T-helper 17 cell (primary cell): ENCODE results near the gene ZNF627. TPM values are rescaled to one million over a fixed set of nuclear protein-coding genes. Genes with fewer than 3 reads are reported as not detected.
"Not testable (repeated sequence)": the region's sequence is repeated elsewhere in the genome, so short reads cannot be mapped to it uniquely, and the experiment has no call there.

Source experiments
- ATAC-seq: fragments of 150-1000 bp; cut with Tn5 transposase; 2 replicates; pipeline ENCODE4 v1.10.0; 2021; ENCODE audit warnings: mild to moderate bottlenecking, moderate library complexity
- DNase-seq, 3 donors: peaks; one replicate each; pipeline versions ENCODE4 v3.0.0 to v3.0.0-alpha.2; 2020 to 2021
- H3K9me3 ChIP-seq: one replicate; pipeline ENCODE4 v1.7.0; 2013; ENCODE audit warnings: low read length, mild to moderate bottlenecking; ENCODE audit not compliant: control insufficient read depth, poor library complexity, severe bottlenecking
- H3K27ac Mint-ChIP-seq: one replicate; pipeline ENCODE4 v1.8.0; 2022; ENCODE audit warnings: mild to moderate bottlenecking, moderate library complexity, mixed read lengths
- H3K27me3 Mint-ChIP-seq: one replicate; pipeline ENCODE4 v1.8.0; 2022; ENCODE audit warnings: mixed read lengths
- H3K36me3 Mint-ChIP-seq: one replicate; pipeline ENCODE4 v1.8.0; 2022; ENCODE audit warnings: low read depth, mixed read lengths
- H3K4me1 Mint-ChIP-seq: one replicate; pipeline ENCODE4 v1.8.0; 2022; ENCODE audit warnings: mild to moderate bottlenecking, mixed read lengths
- H3K4me3 Mint-ChIP-seq: one replicate; pipeline ENCODE4 v1.8.0; 2022; ENCODE audit warnings: mild to moderate bottlenecking, moderate library complexity, mixed read lengths
- total RNA-seq, 4 donors: library from RNA in 2 of 4; stranded (reverse) in 2 of 4; gene quantifications; one replicate each; pipeline ENCODE4 v1.2.3 and lab custom pipeline; 2022 to 2026

Gene ZNF627
- total RNA-seq, 2 donors from 2014 or later: 4.9 to 6.0 TPM

- H3K4me3 Mint-ChIP-seq: peak overlapping the region; percentile 85
- peak in 1 of 3 donors; percentile 25 for DNase-seq
Observed at GRCh38 chr19:11560404-11561051, 36.8 kb upstream of the ZNF627 start.

DNA sequence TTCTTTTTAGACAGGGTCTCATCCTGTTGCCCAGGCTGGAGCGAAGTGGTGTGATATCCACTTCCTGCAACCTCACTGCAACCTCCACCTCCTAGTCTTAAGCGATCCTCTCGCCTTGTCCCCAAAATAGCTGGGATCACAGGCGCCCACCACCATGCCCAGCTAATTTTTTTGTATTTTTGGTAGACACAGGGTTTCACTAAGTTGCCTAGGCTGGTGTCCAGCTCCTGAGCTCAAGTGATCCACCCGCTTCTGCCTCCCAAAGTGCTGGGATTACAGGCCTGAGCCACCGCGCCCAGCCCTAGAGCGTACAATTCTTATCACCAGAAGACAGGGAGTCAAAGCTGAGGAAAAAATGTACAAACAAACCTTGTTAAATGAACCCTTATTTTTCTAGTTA, 33.8 kb upstream of the ZNF627 start:
- H3K4me3 Mint-ChIP-seq: no peak overlapping the region
- no peaks in the 10 kb centered on the region for H3K9me3 ChIP-seq
- no peaks in the 10 kb centered on the region for H3K27me3 Mint-ChIP-seq
- peaks cover 5% of the 10 kb centered on the region for H3K36me3 Mint-ChIP-seq
- no peak overlapping the region for H3K27ac Mint-ChIP-seq
- ATAC-seq: no peak
- no peak for DNase-seq
- H3K4me1 Mint-ChIP-seq: peaks cover 13% of the 10 kb centered on the region

More at GRCh38 chr19:11560404-11561051, 36.8 kb upstream of the ZNF627 start:
- Mint-ChIP-seq H3K4me1 (peaks cover 36% of the 10 kb centered on the region), H3K27ac (peak overlapping the region; percentile 75), H3K27me3 (no peaks in the 10 kb centered on the region), H3K36me3 (peaks cover 6% of the 10 kb centered on the region)
- ATAC-seq: peak; percentile 45
- no peaks in the 10 kb centered on the region for H3K9me3 ChIP-seq

- H3K36me3 Mint-ChIP-seq, H3K9me3 ChIP-seq, H3K4me3 Mint-ChIP-seq, ATAC-seq, DNase-seq, H3K27me3 Mint-ChIP-seq: not testable (repeated sequence)
- H3K4me1 Mint-ChIP-seq: peaks cover 10% of the 10 kb centered on the region
- peak overlapping the region; percentile 60 for H3K27ac Mint-ChIP-seq
Observed at GRCh38 chr19:11564082-11564807, 33.0 kb upstream of the ZNF627 start.

DNA sequence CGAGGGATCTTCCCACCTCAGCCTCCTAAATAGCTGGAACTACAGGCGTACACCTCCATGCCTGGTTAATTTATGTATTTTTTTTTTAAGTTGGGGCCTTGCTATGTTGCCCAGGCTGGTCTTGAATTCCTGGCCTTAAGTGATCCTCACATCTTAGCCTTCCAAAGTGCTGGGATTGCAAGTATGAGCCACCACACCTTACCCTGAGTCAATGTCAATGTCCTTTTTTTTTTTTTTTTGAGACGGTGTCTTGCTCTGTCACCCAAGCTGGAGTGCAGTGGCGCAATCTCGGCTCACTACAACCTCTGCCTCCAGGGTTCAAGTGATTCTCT, 31.7 kb upstream of the ZNF627 start:
- not testable (repeated sequence) for DNase-seq, H3K36me3 Mint-ChIP-seq, ATAC-seq, H3K27ac Mint-ChIP-seq, H3K4me1 Mint-ChIP-seq, H3K27me3 Mint-ChIP-seq, H3K4me3 Mint-ChIP-seq, H3K9me3 ChIP-seq

- H3K36me3 Mint-ChIP-seq: peaks cover 2% of the 10 kb centered on the region
- ATAC-seq: no peak
- H3K4me1 Mint-ChIP-seq: peaks cover 2% of the 10 kb centered on the region
- H3K4me3 Mint-ChIP-seq: no peak overlapping the region
- no peaks in the 10 kb centered on the region for H3K27me3 Mint-ChIP-seq
- no peaks in the 10 kb centered on the region for H3K9me3 ChIP-seq
- no peak for DNase-seq
- H3K27ac Mint-ChIP-seq: no peak overlapping the region
Observed at GRCh38 chr19:11566164-11566563, 31.1 kb upstream of the ZNF627 start.

DNA sequence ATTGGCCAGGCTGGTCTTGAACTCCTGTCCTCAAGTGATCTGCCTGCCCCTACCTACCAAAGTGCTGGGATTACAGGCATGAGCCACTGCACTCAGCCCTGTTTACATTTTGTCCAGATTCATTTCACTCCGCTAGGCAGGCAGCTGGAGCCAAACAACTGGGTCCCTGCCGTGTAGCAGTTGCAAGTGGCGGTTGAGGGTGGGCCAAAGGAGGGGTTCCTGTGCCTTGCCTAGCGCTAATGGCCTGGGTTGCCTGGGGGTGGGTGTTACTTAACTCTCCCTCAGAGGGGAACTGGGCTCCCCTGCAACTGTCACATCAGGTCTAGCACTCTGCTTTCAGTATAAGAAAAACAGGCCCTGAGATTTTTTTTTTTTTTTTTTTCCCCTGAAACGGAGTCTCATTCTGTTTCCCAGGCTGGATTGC, 27.2 kb upstream of the ZNF627 start:
- H3K4me1 Mint-ChIP-seq: no peaks in the 10 kb centered on the region
- H3K27ac Mint-ChIP-seq: no peak overlapping the region

DNA sequence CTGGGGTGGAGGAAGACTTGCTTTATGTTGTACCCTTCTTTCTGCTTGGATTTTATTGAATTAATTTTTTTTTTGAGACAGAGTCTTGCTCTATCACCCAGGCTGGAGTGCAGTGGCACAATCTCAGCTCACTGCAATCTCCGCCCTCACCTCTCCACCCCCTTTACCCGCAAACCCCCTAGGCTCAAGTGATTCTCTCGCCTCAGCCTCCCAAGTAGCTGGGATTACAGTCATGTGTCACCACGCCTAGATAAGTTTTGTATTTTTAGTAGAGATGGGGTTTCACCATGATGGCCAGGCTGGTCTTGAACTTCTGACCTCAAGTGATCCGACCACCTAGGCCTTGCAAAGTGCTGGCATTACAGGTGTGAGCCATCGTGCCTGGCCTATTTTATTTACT, 23.9 kb upstream of the ZNF627 start:
- not testable (repeated sequence) for DNase-seq, H3K27me3 Mint-ChIP-seq, H3K27ac Mint-ChIP-seq, H3K36me3 Mint-ChIP-seq, H3K4me3 Mint-ChIP-seq, H3K4me1 Mint-ChIP-seq, H3K9me3 ChIP-seq, ATAC-seq

More for the DNA sequence above, 27.2 kb upstream of the ZNF627 start:
- no peaks in the 10 kb centered on the region for H3K9me3 ChIP-seq
- no peaks in the 10 kb centered on the region for H3K27me3 Mint-ChIP-seq
- H3K4me3 Mint-ChIP-seq: no peak overlapping the region
- DNase-seq (no peak), ATAC-seq (no peak)
- H3K36me3 Mint-ChIP-seq: peaks cover 2% of the 10 kb centered on the region

GRCh38 chr19:11573763-11574162, 23.5 kb upstream of the ZNF627 start:
- H3K4me1 Mint-ChIP-seq, H3K4me3 Mint-ChIP-seq, DNase-seq, H3K36me3 Mint-ChIP-seq, H3K27ac Mint-ChIP-seq, H3K9me3 ChIP-seq, ATAC-seq, H3K27me3 Mint-ChIP-seq: not testable (repeated sequence)

GRCh38 chr19:11574689-11575088, 22.6 kb upstream of the ZNF627 start:
- ATAC-seq (no peak), DNase-seq (no peak)
- Mint-ChIP-seq H3K4me1 (peaks cover 6% of the 10 kb centered on the region), H3K27ac (no peak overlapping the region), H3K4me3 (no peak overlapping the region), H3K36me3 (no peaks in the 10 kb centered on the region), H3K27me3 (no peaks in the 10 kb centered on the region)
- H3K9me3 ChIP-seq: no peaks in the 10 kb centered on the region

DNA sequence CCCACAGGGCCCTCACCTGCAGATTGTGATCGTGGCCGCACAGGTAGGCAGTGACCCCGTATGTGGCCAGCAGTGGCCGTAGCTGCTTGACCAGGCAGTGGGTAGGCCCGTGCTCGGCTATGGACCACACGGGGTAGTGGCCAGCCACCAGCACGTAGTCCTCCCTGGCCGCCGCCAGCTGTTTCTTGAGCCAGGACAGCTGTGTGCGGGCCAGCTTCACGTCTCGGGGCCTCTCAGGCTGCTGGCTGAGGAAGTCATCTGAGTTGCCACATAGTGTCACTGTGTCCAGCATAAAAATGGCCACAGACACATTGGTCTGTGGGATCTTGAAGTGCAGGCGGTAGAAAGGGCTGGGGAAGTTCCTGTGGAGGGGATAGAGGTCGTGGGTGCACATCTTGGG, 21.1 kb upstream of the ZNF627 start:
- Mint-ChIP-seq H3K4me3 (peak overlapping the region; percentile 25), H3K4me1 (peaks cover 10% of the 10 kb centered on the region), H3K36me3 (no peaks in the 10 kb centered on the region), H3K27me3 (no peaks in the 10 kb centered on the region), H3K27ac (no peak overlapping the region)
- DNase-seq: no peak
- no peaks in the 10 kb centered on the region for H3K9me3 ChIP-seq
- ATAC-seq: no peak

DNA sequence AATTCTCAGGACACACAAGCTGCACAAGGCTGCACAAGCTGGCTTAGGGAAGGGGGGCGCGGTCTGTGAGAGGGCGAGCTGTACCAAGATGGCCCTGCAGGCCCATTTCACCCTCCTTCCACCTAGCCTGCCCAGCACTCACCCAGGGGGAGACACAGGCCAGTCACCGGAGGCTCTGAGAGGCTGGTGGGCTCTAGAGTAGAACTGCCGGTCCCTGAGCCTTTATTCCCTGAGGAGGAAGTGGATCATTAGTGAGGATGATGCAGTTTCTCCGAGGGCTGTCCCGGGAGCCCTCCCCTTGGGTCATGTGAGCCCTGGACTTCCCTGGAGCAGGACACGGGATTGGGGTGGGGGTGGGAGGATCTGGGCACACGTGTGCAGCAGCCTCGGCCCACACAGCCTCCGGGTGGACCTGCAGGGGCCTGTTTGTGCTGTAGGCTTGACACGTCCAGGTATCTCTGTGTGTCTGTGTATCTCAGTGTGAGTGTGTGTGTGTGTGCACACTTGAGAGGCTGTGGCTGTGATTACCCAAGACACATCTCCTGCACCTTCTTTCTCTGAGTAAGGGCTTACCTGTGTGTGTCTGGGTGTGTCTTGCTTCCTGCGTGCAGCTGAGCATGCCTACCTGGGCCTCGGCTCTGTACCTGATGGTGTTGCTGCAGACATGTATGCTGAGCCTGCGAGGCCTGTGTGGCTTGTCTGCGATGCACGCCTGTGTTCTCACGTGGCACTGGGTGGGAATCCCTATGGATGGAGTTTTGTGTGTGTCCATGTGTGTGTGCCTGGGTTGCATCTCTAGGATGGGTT, 19.6 kb upstream of the ZNF627 start, which contains the start of gene ACP5:
Gene ACP5 (minus strand): TSS at position 195 of the 807 bp plus-strand sequence. CDS start 328 bp downstream, outside the sequence.
- H3K9me3 ChIP-seq: no peaks in the 10 kb centered on the region
- Mint-ChIP-seq H3K4me1 (peaks cover 15% of the 10 kb centered on the region), H3K36me3 (no peaks in the 10 kb centered on the region), H3K4me3 (peak within 1 kb of the TSS; percentile 75), H3K27ac (no peak within 1 kb of the TSS), H3K27me3 (no peaks in the 10 kb centered on the region)
- ATAC-seq (no peak), DNase-seq (no peak)

- Mint-ChIP-seq H3K27ac (no peak overlapping the region), H3K4me3 (peak overlapping the region; percentile 79), H3K27me3 (no peaks in the 10 kb centered on the region), H3K36me3 (no peaks in the 10 kb centered on the region), H3K4me1 (peaks cover 15% of the 10 kb centered on the region)
- DNase-seq (peak; percentile 16 to 30 (median 18)), ATAC-seq (peak; percentile 76)
- H3K9me3 ChIP-seq: no peaks in the 10 kb centered on the region
Observed at GRCh38 chr19:11578258-11579142, 18.8 kb upstream of the ZNF627 start.
